ENCODE data around the gene PTH1R. TPM values are rescaled to one million over a fixed set of nuclear protein-coding genes. Genes with fewer than 3 reads are reported as not detected.

Gene PTH1R
- total RNA-seq, 4 donors from 2014 or later: 1.8 to 5.4 (median 2.5) TPM

DNA sequence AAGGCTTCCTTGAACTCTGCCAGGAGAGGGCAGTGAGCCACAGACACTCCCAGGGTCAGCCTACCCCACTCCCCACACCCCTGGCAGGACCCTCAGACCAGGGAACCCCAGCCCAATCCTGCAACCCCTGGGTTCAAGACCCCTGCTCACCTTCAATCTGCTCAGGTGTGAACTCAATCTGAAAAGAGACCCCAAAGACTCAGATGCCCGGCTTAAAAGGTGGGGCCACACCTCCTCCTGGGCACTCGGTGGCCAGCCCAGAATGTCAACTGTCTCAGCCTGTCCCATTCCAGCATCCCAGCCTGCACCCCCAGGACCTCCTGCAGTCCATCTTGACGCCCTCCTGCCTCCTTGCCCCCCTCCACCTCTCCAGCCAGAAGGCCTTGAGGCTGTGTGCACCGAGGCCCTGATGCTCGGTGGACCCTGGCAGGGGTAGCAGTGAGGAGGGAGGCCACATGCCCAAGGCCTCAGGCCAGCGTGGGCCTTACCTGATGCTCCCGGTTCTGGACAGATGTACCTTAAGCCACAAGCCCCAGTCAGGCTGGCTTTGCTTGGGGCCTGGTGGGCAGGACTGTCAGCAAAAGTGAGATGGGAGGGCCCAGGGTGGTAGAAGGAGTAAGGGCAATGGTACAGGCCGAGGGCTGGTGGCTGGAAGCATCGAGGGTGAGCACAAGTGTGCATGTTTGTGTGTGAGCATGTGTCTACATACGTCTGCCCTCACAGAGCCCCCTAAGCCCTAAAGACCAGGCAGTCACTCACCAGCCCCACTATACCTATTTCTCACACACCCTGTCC lies 16.5 kb upstream of the PTH1R start:
- DNase-seq (ENCODE audit: low spot score in 2 of 2): peak in 1 of 2 donors; percentile 78
- intact Hi-C loops (cut with DNase I; ENCODE audit: low total_unique reads): no loop called here
- H3K4me3 ChIP-seq (ENCODE audit: low read depth, poor library complexity, severe bottlenecking): no peak overlapping the region
- TF ChIP-seq, protein P1, sequence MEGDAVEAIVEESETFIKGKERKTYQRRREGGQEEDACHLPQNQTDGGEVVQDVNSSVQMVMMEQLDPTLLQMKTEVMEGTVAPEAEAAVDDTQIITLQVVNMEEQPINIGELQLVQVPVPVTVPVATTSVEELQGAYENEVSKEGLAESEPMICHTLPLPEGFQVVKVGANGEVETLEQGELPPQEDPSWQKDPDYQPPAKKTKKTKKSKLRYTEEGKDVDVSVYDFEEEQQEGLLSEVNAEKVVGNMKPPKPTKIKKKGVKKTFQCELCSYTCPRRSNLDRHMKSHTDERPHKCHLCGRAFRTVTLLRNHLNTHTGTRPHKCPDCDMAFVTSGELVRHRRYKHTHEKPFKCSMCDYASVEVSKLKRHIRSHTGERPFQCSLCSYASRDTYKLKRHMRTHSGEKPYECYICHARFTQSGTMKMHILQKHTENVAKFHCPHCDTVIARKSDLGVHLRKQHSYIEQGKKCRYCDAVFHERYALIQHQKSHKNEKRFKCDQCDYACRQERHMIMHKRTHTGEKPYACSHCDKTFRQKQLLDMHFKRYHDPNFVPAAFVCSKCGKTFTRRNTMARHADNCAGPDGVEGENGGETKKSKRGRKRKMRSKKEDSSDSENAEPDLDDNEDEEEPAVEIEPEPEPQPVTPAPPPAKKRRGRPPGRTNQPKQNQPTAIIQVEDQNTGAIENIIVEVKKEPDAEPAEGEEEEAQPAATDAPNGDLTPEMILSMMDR (IDR thresholded peaks at IDR 0.05): no peak
- TF ChIP-seq POLR2A (IDR thresholded peaks at IDR 0.05): no peak
- WGBS, 2 donors: 89 to 95% methylated on average over 8 to 10 of the region's 10 CpGs

DNA sequence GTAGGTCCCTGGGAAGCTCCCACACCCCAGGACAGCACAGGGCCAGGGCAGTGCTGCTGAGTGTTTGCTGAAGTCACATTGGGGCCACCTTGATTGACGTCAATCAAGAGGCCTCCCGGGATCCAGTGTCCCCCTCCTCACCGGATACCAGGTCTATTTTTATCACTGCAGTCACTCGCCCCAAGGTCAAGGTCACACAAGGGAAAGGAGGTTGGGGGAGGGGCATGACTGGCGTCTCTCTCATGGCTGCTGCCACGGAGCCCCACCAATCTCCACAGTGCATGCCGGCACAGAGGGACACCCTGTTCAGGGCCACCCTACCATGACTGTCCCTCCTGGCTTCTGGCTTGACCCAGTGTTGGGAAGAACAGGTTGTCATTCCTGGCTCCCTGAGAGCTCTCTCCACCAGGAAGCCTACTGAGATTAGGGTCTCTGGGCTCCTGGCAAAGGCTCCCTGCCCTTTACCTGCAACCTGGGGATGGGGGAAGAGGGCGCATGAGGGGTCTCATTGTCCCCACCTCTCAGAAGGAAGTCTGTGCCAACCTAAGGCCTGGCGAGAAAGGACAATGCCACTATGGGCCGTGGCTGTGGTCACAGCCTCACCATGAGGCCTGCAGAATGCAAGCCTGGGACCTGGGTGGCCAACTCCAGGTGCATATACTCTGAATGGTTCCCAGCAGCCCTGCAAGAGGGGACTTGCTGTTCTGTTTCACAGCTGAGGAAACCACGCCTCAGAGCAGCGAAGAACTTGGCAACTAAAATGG lies 15.7 kb upstream of the PTH1R start:
- TF ChIP-seq POLR2A (IDR thresholded peaks at IDR 0.05): no peak
- TF ChIP-seq, protein P1 (IDR thresholded peaks at IDR 0.05): no peak
- H3K4me3 ChIP-seq (ENCODE audit: low read depth, poor library complexity, severe bottlenecking): no peak overlapping the region
- DNase-seq (ENCODE audit: low spot score in 2 of 2): peak in 1 of 2 donors; percentile 82
- 78 to 88% methylated on average over 12 of the region's 12 CpGs for WGBS, 2 donors
- intact Hi-C loops (cut with DNase I; ENCODE audit: low total_unique reads): no loop called here

DNA sequence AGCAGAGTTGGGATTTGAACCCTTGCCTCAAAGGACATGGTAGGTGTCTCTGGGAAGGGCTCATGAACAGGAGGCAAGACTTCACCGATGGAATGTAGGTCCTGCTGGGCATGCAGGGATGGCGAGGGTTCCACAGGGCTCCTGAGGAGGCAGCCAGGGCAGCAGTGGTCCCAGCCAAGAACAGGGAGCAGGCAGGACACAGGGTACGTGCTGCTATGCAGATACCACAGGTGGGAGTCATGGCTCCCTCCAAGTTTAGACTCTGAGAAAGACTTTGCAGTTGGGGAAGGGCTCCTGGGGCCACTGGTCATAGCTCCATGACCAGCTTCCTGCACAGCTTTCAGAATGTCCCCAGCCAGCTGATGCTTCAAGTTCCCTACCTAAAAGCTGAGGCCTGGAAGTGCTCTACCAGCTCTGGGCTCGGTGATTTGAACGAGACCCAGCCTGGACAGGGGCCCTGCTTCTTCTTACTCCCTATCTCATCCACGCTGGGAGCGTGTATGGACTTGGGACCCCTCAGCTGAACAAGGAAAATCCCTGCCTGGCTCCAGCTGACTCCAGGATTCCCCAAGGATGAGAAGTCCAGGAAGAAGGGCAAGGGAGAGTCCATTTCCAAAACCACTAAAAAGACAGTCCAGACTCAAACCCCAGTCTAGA lies 15.0 kb upstream of the PTH1R start:
- intact Hi-C loops (cut with DNase I; ENCODE audit: low total_unique reads): no loop called here
- TF ChIP-seq POLR2A (IDR thresholded peaks at IDR 0.05): no peak
- TF ChIP-seq, protein P1 (IDR thresholded peaks at IDR 0.05): no peak
- DNase-seq (ENCODE audit: low spot score in 2 of 2): peak in 1 of 2 donors; percentile 76
- H3K4me3 ChIP-seq (ENCODE audit: low read depth, poor library complexity, severe bottlenecking): no peak overlapping the region
- 85 to 93% methylated on average over 7 of the region's 7 CpGs for WGBS, 2 donors

DNA sequence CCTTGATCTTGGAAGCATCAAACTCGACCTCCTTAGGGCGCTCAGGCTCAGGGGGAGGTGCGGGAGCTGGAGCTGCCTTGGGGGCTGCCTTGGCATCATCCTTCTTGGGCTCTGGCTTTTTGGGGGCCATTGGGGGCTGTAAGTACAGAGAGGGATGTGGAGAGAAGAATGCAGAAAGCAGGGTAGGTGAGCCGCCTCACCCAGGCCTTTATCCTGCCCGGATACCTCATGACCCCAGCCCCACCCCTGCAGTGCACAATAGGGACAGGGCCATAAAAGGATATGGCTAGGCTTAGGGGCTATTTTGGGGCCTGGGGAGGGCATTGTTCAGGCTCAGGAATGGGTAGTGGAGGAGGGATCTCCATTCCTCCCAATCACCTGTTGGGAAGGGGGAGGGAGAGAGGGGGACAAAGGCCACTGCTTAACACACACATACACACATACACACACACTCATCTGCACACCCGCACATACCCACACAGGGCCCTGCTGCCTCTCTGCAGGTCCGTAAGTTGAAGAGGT lies 14.2 kb upstream of the PTH1R start, which contains the start of gene MYL3:
Gene MYL3 (minus strand): TSS at position 184 of the 522 bp plus-strand sequence. CDS start 54 bp downstream, at position 130.
- 84 to 90% methylated on average over 7 of the region's 7 CpGs for WGBS, 2 donors
- DNase-seq (ENCODE audit: low spot score in 2 of 2): peak in 1 of 2 donors; percentile 74
- intact Hi-C loops (cut with DNase I; ENCODE audit: low total_unique reads): no loop called here

More for the DNA sequence above, 14.2 kb upstream of the PTH1R start, which contains the start of gene MYL3:
- no peak within 1 kb of the TSS for H3K4me3 ChIP-seq (ENCODE audit: low read depth, poor library complexity, severe bottlenecking)
- TF ChIP-seq POLR2A (IDR thresholded peaks at IDR 0.05): no peak
- TF ChIP-seq, protein P1 (IDR thresholded peaks at IDR 0.05): no peak
